Measurements from ENCODE around the gene ANKH.

ANKH gene

GRCh38 chr5:14708551-14708950, 163.0 kb downstream of the ANKH start:
- no peak for TF ChIP-seq EZH2phosphoT487 (IDR thresholded peaks at IDR 0.05; ENCODE audit: borderline replicate concordance)
- TF ChIP-seq CTCF (conservative IDR thresholded peaks at IDR 0.05; ENCODE audit: low read length) = no peak
- H3K9me2 ChIP-seq (replicated peaks; ENCODE audit: low read depth, low read length) = no peaks in the 10 kb centered on the region
- H3F3A ChIP-seq (ENCODE audit: low read depth) = peaks cover 2% of the 10 kb centered on the region; the same call in 1 of the 2 replicates
- H3K4me3 ChIP-seq (ENCODE audit: low read length, poor library complexity, severe bottlenecking) = no peak overlapping the region
- H3K4me2 ChIP-seq (ENCODE audit: low read depth, low read length, poor library complexity, severe bottlenecking) = no peak overlapping the region
- no peaks in the 10 kb centered on the region for H3K27me3 ChIP-seq (ENCODE audit: insufficient read depth, low read length, poor library complexity, severe bottlenecking)
- peaks cover 13% of the 10 kb centered on the region for H3K4me1 ChIP-seq (ENCODE audit: insufficient read depth, low read length, poor library complexity, severe bottlenecking)
- peaks cover 76% of the 10 kb centered on the region; the same call in 1 of the 2 replicates for H3K36me3 ChIP-seq (ENCODE audit: insufficient read depth, low read length)
- no peaks in the 10 kb centered on the region for H4K20me1 ChIP-seq (ENCODE audit: insufficient read depth, low read length, poor library complexity, severe bottlenecking)
- H3K9me3 ChIP-seq (ENCODE audit: insufficient read depth, low read depth, low read length) = no peaks in the 10 kb centered on the region
- H2AFZ ChIP-seq (ENCODE audit: low read length) = no peak overlapping the region
- H3K9ac ChIP-seq (ENCODE audit: low read depth, low read length, poor library complexity, severe bottlenecking) = no peak overlapping the region
- no peaks in the 10 kb centered on the region for H3K79me2 ChIP-seq (ENCODE audit: insufficient read depth, low read length)

DNA sequence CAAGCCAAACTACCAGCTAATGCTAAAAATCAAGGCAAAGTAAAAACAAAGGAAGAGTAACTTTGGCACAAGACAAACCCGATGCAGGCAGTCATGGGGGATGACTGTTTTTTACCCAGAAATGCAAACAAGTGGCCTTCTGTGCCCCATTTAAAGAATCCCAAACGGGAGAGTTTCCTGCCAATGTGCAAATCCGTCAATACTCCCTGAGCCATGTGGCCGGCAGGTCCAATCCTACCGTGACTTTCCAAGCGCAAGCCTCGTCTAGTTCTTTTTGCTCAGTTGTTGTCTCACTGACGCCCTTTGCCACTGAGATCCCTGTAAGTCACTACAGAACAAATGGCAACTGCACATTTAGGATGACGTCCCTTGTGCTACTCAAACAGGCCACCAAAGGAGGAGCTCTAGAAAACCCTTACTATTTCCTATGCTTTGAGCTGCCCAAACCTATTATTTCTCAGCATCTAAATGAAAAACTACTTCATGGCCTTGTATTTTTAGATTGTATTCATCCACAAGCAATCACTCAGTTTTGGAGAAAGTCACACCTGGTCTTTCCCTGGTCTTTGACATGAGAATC, 163.7 kb downstream of the ANKH start:
- Histone ChIP-seq H3K4me2 (ENCODE audit: low read depth, low read length, poor library complexity, severe bottlenecking) (no peak overlapping the region), H4K20me1 (ENCODE audit: insufficient read depth, low read length, poor library complexity, severe bottlenecking) (no peaks in the 10 kb centered on the region), H3K9me2 (replicated peaks; ENCODE audit: low read depth, low read length) (no peaks in the 10 kb centered on the region), H3K4me1 (ENCODE audit: insufficient read depth, low read length, poor library complexity, severe bottlenecking) (peaks cover 13% of the 10 kb centered on the region), H3K4me3 (ENCODE audit: low read length, poor library complexity, severe bottlenecking) (no peak overlapping the region), H3F3A (ENCODE audit: low read depth) (peaks cover 2% of the 10 kb centered on the region; the same call in 1 of the 2 replicates), H3K79me2 (ENCODE audit: insufficient read depth, low read length) (peaks cover under 1% of the 10 kb centered on the region; the same call in 1 of the 2 replicates), H3K9ac (ENCODE audit: low read depth, low read length, poor library complexity, severe bottlenecking) (no peak overlapping the region), H2AFZ (ENCODE audit: low read length) (no peak overlapping the region), H3K36me3 (ENCODE audit: insufficient read depth, low read length) (peaks cover 71% of the 10 kb centered on the region; the same call in 1 of the 2 replicates), H3K9me3 (ENCODE audit: insufficient read depth, low read depth, low read length) (no peaks in the 10 kb centered on the region), H3K27me3 (ENCODE audit: insufficient read depth, low read length, poor library complexity, severe bottlenecking) (no peaks in the 10 kb centered on the region)
- no peak for TF ChIP-seq EZH2phosphoT487 (IDR thresholded peaks at IDR 0.05; ENCODE audit: borderline replicate concordance)
- no peak for TF ChIP-seq CTCF (conservative IDR thresholded peaks at IDR 0.05; ENCODE audit: low read length)

- no peak overlapping the region for H3K9ac ChIP-seq (ENCODE audit: low read depth, low read length, poor library complexity, severe bottlenecking)
- peak overlapping the region; percentile 39 for H3K4me2 ChIP-seq (ENCODE audit: low read depth, low read length, poor library complexity, severe bottlenecking)
- H3K27me3 ChIP-seq (ENCODE audit: insufficient read depth, low read length, poor library complexity, severe bottlenecking) = no peaks in the 10 kb centered on the region
- H3K9me2 ChIP-seq (replicated peaks; ENCODE audit: low read depth, low read length) = no peaks in the 10 kb centered on the region
- H3K4me3 ChIP-seq (ENCODE audit: low read length, poor library complexity, severe bottlenecking) = no peak overlapping the region
- H3K4me1 ChIP-seq (ENCODE audit: insufficient read depth, low read length, poor library complexity, severe bottlenecking) = peaks cover 13% of the 10 kb centered on the region
- H3F3A ChIP-seq (ENCODE audit: low read depth) = peaks cover 2% of the 10 kb centered on the region; the same call in 1 of the 2 replicates
- H3K36me3 ChIP-seq (ENCODE audit: insufficient read depth, low read length) = peaks cover 66% of the 10 kb centered on the region; the same call in 1 of the 2 replicates
- no peak overlapping the region for H2AFZ ChIP-seq (ENCODE audit: low read length)
- no peaks in the 10 kb centered on the region for H4K20me1 ChIP-seq (ENCODE audit: insufficient read depth, low read length, poor library complexity, severe bottlenecking)
- H3K9me3 ChIP-seq (ENCODE audit: insufficient read depth, low read depth, low read length) = no peaks in the 10 kb centered on the region
- TF ChIP-seq CTCF (conservative IDR thresholded peaks at IDR 0.05; ENCODE audit: low read length) (no peak), EZH2phosphoT487 (IDR thresholded peaks at IDR 0.05; ENCODE audit: borderline replicate concordance) (no peak)
- peaks cover 3% of the 10 kb centered on the region; the same call in 1 of the 2 replicates for H3K79me2 ChIP-seq (ENCODE audit: insufficient read depth, low read length)
Measured at GRCh38 chr5:14706615-14707021, 165.0 kb downstream of the ANKH start.
